Measurements from ENCODE around the gene RNF40. TPM values are rescaled to one million over a fixed set of nuclear protein-coding genes. Genes with fewer than 3 reads are reported as not detected.
"Not testable (repeated sequence)": the region's sequence is repeated elsewhere in the genome, so short reads cannot be mapped to it uniquely, and the experiment has no call there.

The RNF40 gene
- total RNA-seq, 1 donor from 2014 or later, result 100 TPM

DNA sequence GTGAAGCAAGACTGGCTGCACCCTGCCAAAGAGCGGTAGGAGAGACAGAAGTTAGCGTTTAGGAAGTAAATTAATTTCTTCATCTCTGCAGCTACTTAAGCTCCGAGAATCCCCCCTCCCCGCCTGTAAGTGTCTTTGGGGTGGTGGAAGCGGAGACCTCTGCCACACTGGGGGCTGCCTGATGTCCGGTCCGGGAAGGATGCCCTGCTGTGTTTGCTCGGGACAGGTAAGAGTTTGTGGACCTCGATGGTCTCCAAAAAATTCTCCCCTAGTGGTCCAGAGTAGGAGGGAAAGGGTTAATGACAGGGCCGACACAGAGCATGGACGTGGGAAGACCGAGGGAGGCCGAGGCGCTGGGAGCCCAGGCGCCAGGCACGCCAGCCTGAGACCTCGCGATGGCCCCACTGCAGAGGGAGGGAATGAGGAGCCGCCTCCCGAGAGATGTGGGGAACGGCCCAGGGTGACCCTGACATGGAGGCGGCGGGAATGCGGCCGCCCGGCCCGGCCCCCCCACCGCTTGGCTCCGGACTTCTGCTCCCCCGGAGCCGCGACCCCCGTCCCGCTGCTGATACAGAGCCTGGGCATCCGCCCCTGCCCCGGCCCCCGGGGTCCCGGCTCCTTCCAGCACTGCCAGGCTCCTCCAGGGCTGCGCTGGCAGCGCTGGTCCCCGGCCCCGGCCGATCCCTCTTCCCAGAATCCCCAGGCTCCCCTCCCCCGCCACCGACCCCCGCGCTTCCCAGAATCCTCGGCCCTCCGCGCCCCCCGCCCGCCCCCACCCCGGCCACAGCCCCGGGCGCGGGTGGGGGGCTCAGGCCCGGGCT lies 24.2 kb downstream of the RNF40 start:
- Mint-ChIP-seq H3K27ac (no peak overlapping the region), H3K4me1 (peaks cover 4% of the 10 kb centered on the region), H3K9me3 (no peaks in the 10 kb centered on the region), H3K27me3 (peaks cover 30% of the 10 kb centered on the region), H3K36me3 (ENCODE audit: low read depth) (no peaks in the 10 kb centered on the region), H3K4me3 (peak overlapping the region; percentile 71)
- no peak for DNase-seq
- intact Hi-C loops (cut with micrococcal nuclease), result no loop called here

DNA sequence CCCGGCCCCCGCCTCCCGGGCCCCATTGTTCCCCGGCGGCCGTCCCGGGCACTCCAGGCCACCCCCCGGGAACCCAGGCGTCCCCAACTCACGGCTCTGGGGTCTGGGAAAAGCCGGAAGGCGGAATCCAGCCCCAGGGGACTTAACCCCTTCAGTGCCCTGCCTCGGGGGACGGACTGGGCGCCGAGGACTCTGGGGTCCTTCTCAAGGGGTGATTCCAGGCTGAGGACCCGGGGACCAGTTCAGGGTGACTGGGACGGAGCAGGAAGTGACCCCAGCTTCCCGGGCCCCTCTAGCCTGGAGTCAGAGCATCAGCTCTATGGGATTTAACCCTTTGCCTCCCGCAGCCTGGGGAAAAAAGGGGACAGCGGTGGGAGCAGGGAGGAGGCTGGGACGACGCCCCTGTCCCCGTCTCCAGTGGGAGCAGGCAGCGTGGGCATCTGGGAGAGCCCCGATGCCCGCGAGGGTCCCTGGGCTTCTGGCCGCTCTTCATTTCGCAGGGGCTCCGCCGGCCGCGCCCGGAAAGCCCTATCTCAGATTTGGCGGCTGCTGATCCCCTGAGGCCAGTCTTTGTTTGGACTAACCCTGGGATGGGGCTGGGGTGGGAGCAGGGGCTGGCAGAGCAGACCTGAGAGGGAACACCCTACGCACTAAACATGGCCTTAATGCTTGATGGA lies 25.0 kb downstream of the RNF40 start, which contains the start of gene ZNF629:
Gene ZNF629, minus strand, starts transcription at position 270 of the 677 bp plus-strand sequence. CDS start 2,723 bp downstream, outside the sequence.
- DNase-seq, result peak; percentile 66
- intact Hi-C loops (cut with micrococcal nuclease), result no loop called here
- Mint-ChIP-seq H3K36me3 (ENCODE audit: low read depth) (no peaks in the 10 kb centered on the region), H3K4me3 (peak within 1 kb of the TSS; percentile 83), H3K9me3 (no peaks in the 10 kb centered on the region), H3K27me3 (peaks cover 30% of the 10 kb centered on the region), H3K4me1 (peaks cover 4% of the 10 kb centered on the region), H3K27ac (no peak within 1 kb of the TSS)

DNA sequence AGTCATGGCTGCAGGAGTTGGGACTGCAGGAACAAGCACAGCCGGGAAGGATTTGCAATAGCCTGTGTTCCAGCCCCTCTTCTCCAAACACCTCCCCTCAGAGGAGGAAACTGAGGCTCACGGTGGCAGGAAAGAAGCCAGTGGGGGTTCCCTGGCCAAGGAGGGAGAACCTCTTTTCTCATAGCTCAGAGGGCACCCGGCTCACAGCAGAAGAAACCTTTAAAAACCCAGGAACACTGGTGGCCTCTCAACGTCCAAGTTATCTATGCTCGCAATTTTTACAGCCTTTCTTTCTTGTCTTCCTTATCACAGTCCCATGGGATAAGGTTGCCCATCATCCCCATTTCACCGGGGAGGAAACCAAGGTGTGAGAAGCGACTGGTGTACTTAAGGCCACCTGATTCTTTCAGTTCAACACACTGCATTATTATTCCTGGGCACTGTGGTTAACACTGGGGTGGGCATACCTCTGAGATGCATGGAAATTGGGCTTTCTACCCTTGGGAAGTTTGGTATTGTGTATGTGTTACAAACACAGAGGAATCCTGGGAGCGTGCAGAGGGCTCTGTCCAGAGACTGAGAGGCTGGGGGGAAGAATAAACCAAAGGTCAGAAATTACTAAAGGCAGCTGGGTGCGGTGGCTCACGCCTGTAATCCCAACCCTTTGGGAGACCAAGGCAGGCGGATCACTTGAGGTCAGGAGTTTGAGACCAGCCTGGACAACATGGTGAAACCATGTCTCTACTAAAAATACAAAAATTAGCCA lies 25.7 kb downstream of the RNF40 start:
- Mint-ChIP-seq H3K36me3 (ENCODE audit: low read depth) (no peaks in the 10 kb centered on the region), H3K9me3 (no peaks in the 10 kb centered on the region), H3K27ac (no peak overlapping the region), H3K4me3 (peak overlapping the region; percentile 83), H3K4me1 (peaks cover 4% of the 10 kb centered on the region), H3K27me3 (peaks cover 30% of the 10 kb centered on the region)
- no peak for DNase-seq
- intact Hi-C loops (cut with micrococcal nuclease), result no loop called here

DNA sequence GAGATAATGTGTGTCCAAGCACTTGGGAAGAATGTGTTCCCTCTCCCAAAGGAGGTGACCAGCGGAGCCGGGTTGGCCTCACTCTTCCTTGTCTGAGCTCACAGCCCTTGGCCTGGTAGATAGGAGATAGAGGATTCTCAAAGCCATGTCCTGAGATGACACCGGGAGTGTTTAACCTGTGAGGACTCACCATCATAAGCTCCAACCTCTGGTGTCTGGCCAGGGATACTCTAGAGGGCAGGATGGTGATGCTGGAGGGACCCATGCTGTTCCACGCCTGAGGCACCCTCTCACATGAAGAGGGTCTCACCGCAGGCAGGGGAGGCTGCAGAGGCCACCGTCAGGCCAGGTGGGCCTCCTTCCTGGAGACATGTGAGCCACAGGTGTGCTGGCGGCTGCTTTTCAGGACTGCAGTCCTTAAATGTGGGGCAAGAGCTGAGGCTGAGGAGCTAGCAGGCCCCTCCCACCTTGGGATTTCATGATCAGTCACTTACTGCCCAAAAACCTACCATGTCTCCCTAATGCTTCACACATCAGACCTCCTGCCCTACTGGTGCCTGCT lies 31.5 kb downstream of the RNF40 start:
- Mint-ChIP-seq H3K4me1 (no peaks in the 10 kb centered on the region), H3K9me3 (no peaks in the 10 kb centered on the region), H3K27me3 (peaks cover 3% of the 10 kb centered on the region), H3K36me3 (ENCODE audit: low read depth) (no peaks in the 10 kb centered on the region), H3K4me3 (no peak overlapping the region), H3K27ac (no peak overlapping the region)
- DNase-seq, result no peak
- intact Hi-C loops (cut with micrococcal nuclease), result no loop called here

DNA sequence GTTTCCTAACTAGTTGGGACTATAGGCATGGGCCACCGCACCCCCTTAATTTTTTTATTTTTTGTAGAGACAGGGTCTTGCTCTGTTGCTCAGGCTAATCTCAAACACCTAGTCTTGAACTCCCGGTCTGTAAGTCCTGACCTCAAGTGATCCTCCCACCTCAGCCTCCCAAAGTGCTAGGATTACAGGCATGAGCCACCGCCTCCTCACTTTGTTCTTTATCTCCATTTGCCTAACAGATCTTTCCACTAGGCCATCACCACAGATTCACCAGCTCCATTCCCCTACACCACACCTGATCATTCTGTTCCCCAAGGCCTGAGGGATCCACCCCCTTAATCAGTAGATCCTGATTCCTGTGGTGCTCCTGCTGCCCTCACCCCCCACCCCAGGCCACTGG lies 32.5 kb downstream of the RNF40 start:
- H3K4me1 Mint-ChIP-seq, result no peaks in the 10 kb centered on the region
- no peak overlapping the region for H3K27ac Mint-ChIP-seq
- no peak overlapping the region for H3K4me3 Mint-ChIP-seq
- no peaks in the 10 kb centered on the region for H3K27me3 Mint-ChIP-seq
- no peaks in the 10 kb centered on the region for H3K9me3 Mint-ChIP-seq
- intact Hi-C loops (cut with micrococcal nuclease), result no loop called here
- H3K36me3 Mint-ChIP-seq (ENCODE audit: low read depth), result no peaks in the 10 kb centered on the region
- DNase-seq, result no peak

DNA sequence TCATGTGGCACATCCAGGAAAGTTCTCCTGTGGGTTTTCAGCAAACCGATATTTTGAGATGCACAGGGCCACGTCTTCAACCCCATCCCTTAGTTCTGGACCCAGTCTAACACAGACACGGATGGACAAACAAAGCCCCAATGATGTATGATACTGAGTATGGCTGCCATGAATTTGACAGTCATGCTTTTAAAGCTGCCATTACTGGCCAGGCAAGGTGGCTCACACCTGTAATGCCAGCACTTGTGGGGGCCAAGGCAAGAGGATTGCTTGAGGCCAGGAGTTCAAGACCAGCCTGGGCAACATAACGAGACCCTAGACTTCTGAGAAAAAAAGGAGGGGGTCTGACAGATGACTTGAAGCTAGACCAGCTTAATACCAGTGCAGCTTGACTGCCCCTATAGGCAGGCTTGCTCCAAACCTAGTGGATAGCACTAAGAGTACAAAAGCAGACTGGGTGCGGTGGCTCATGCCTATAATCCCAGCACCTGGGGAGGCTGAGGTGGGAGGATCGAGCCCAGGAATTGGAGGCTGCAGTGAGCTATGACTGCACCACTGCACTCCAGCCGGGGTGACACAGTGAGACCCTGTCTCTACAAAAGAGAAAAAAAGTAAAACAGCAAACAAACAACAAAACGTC lies 35.7 kb downstream of the RNF40 start:
- intact Hi-C loops (cut with micrococcal nuclease), result no loop called here
- Mint-ChIP-seq H3K27ac (peak overlapping the region; percentile 34), H3K36me3 (ENCODE audit: low read depth) (no peaks in the 10 kb centered on the region), H3K4me1 (peaks cover under 1% of the 10 kb centered on the region), H3K4me3 (no peak overlapping the region), H3K27me3 (peaks cover 2% of the 10 kb centered on the region), H3K9me3 (no peaks in the 10 kb centered on the region)
- no peak for DNase-seq

DNA sequence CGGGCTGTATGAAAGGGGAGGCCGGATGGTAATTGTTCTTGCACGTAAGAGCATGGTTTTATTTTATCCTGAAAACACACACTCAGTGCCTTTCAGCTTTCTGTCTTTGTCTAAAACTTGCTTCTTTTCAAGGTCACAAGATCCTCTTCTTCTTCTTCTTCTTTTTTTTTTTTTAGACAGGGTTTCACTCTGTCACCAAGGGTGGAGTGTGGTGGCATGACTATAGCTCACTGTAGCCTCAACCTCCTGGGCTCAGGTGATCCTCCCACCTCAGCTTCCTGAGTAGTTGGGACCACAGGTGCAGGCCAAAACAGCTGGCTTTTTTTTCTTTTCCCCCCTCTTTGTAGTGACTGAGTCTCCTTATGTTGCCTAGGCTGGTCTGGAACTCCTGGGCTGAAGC lies 40.8 kb downstream of the RNF40 start:
- Mint-ChIP-seq H3K27ac (no peak overlapping the region), H3K4me1 (peaks cover 17% of the 10 kb centered on the region), H3K4me3 (no peak overlapping the region), H3K9me3 (no peaks in the 10 kb centered on the region), H3K27me3 (peaks cover 8% of the 10 kb centered on the region), H3K36me3 (ENCODE audit: low read depth) (no peaks in the 10 kb centered on the region)
- no peak for DNase-seq
- intact Hi-C loops (cut with micrococcal nuclease), result no loop called here

DNA sequence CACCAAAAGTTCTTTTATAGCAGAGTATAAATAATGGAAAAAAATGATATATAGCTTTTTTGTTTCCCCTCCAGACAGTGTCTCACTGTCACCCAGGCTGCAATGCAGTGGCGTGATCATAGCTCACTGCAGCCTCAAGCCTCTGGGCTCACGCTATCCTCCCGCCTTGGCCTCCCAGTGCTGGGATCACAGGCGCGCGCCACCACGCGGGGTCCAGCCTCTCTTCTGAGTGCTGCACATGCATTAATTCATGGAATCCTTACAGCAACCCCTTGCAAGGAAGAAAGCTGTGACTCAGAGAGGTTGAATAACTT lies 42.9 kb downstream of the RNF40 start:
- Mint-ChIP-seq H3K4me1 (peaks cover 17% of the 10 kb centered on the region), H3K9me3 (no peaks in the 10 kb centered on the region), H3K27me3 (peaks cover 9% of the 10 kb centered on the region), H3K4me3 (peak overlapping the region; percentile 58), H3K27ac (peak overlapping the region; percentile 67), H3K36me3 (ENCODE audit: low read depth) (no peaks in the 10 kb centered on the region)
- intact Hi-C loops (cut with micrococcal nuclease), result no loop called here
- DNase-seq, result no peak

DNA sequence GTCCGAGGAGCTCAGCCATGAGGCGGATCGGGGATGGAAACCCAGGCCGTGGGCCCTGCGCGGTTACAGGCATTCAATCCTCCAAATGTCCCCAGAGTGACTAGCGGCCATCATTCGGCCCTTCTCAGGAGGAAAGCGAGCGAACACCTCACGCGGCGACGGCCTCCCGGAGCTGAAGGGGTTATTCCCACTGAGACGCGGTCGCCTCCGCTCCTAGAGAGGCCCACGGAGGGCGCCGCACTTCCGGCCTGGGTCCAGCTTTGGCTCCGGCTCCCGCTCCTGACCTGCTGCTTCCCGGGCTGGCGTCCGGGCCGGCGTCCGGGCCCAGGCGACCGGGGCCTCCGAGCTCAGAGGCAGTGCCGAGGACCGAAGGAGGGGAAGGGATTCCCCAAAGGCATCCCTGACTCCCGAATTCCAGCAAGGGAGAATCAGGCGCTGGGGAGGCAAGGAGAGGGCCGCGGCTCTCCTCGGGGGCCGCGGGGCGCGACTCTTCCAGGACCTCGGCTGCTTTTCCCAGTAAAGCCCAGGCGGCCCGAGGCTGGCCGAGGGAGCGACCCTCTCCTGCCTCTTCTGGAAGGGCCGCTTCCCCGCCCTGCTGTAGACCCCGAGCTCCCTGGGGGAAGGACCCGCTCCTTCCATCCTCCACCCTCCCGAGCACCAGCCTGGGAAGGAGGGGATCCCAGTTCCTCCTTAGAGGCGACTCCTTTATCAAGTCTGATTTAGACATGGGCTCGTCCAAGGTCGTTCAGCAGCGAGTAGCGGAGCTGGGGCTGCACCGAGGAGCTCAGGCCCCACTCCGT lies 43.4 kb downstream of the RNF40 start:
- Mint-ChIP-seq H3K27ac (peak overlapping the region; percentile 67), H3K4me1 (peaks cover 17% of the 10 kb centered on the region), H3K4me3 (peak overlapping the region; percentile 58), H3K36me3 (ENCODE audit: low read depth) (no peaks in the 10 kb centered on the region), H3K27me3 (peaks cover 8% of the 10 kb centered on the region), H3K9me3 (no peaks in the 10 kb centered on the region)
- intact Hi-C loops (cut with micrococcal nuclease), result no loop called here
- peak; percentile 82 for DNase-seq

DNA sequence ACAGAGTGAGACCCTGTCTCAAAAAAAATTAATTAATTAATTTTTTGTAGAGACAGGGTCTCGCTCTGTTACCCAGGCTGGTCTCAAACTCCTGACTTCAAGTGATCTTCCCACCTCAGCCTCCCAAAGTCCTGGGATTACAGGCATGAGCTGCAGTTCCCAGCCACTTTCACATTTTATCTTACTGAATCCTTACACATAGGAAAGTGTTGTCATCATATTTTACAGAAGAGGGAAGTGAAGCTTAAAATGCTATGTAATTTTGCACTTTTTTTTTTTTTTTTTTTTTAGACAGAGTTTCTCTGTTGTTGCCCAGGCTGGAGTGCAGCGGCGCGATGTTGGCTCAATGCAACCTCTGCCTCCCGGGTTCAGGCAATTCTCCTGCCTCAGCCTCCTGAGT lies 46.0 kb downstream of the RNF40 start:
- intact Hi-C loops (cut with micrococcal nuclease), result no loop called here
- Mint-ChIP-seq H3K27ac (no peak overlapping the region), H3K4me3 (no peak overlapping the region), H3K27me3 (peaks cover 8% of the 10 kb centered on the region), H3K36me3 (ENCODE audit: low read depth) (no peaks in the 10 kb centered on the region), H3K4me1 (peaks cover 13% of the 10 kb centered on the region), H3K9me3 (no peaks in the 10 kb centered on the region)
- DNase-seq, result no peak

DNA sequence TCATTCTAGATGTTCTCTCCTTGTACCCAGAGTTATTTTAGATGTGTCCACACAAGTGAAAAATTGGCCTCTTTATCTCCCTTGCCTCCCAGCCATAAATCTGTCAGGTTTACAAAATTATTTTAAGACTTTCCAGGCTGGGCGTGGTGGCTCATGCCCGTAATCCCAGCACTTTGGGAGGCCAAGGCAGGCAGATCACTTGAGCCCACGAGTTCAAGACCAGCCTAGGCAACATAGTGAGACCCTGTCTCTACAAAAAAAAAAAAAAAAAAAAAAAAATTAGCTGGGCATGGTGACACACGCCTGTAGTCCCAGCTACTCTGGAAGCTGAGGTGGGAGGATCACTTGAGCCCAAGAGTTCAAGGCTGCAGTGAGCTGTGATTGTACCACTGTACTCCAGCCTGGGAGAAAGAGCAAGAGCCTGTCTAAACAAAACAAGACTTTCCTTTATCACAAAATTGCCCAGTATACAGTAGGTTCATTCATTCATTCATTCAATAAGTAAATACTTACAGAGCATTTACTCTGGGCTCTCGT lies 46.8 kb downstream of the RNF40 start:
- H3K4me3 Mint-ChIP-seq, DNase-seq, H3K9me3 Mint-ChIP-seq: not testable (repeated sequence)

DNA sequence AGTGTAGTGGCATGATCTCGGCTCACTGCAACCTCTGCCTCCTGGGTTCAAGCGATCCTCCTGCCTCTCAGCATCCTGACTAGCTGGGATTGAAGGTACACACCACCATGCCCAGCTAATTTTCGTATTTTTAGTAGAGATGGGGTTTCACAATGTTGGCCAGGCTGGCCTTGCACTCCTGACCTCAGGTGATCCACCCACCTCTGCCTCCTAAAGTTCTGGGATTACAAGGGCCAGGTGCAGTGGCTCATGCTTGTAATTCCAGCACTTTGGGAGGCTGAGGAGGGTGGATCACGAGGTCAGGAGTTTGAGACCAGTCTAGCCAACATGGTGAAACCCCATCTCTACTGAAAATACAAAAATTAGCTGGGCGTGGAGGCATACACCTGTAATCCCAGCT lies 47.6 kb downstream of the RNF40 start:
- H3K9me3 Mint-ChIP-seq, result not testable (repeated sequence)
- peaks cover 17% of the 10 kb centered on the region for H3K4me1 Mint-ChIP-seq
- intact Hi-C loops (cut with micrococcal nuclease), result loop anchor here (5.0 kb wide), 1 partner anchor 32 kb away; no protein-coding TSS in a partner anchor

More for the DNA sequence above, 46.8 kb downstream of the RNF40 start:
- H3K27me3 Mint-ChIP-seq; intact Hi-C loops (cut with micrococcal nuclease); H3K27ac Mint-ChIP-seq; H3K36me3 Mint-ChIP-seq (ENCODE audit: low read depth): not testable (repeated sequence)
- H3K4me1 Mint-ChIP-seq, result peaks cover 14% of the 10 kb centered on the region

More for the DNA sequence above, 47.6 kb downstream of the RNF40 start:
- not testable (repeated sequence) for H3K27me3 Mint-ChIP-seq; H3K36me3 Mint-ChIP-seq (ENCODE audit: low read depth); DNase-seq; H3K4me3 Mint-ChIP-seq; H3K27ac Mint-ChIP-seq

All from activated CD4-positive, alpha-beta T cell treated with anti-CD3 and anti-CD28 coated beads, Interleukin-2, amount 10 ng/mL, durations not matched to agents 24 days and 14 days (primary cell).